Measurements from ENCODE around the gene NKX1-2.

- TF ChIP-seq, protein P1, sequence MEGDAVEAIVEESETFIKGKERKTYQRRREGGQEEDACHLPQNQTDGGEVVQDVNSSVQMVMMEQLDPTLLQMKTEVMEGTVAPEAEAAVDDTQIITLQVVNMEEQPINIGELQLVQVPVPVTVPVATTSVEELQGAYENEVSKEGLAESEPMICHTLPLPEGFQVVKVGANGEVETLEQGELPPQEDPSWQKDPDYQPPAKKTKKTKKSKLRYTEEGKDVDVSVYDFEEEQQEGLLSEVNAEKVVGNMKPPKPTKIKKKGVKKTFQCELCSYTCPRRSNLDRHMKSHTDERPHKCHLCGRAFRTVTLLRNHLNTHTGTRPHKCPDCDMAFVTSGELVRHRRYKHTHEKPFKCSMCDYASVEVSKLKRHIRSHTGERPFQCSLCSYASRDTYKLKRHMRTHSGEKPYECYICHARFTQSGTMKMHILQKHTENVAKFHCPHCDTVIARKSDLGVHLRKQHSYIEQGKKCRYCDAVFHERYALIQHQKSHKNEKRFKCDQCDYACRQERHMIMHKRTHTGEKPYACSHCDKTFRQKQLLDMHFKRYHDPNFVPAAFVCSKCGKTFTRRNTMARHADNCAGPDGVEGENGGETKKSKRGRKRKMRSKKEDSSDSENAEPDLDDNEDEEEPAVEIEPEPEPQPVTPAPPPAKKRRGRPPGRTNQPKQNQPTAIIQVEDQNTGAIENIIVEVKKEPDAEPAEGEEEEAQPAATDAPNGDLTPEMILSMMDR (conservative IDR thresholded peaks at IDR 0.05; ENCODE audit: low read depth, low read length): no peak
- no peak for TF ChIP-seq EZH2 (IDR thresholded peaks at IDR 0.05; ENCODE audit: low read length, unreplicated experiment)
Observed at GRCh38 chr10:124428207-124428777, 21.5 kb downstream of the NKX1-2 start.
